KBM-7 (cell line): Measurements from ENCODE around the gene CFL2.
"Not testable (repeated sequence)": the region's sequence is repeated elsewhere in the genome, so short reads cannot be mapped to it uniquely, and the experiment has no call there.

Source experiments
- DNase-seq: peaks from one replicate; pipeline ENCODE4 v3.0.0-alpha.2; 2015
- in situ Hi-C: fragments of 300-500 bp; cut with MboI; formaldehyde crosslinking; loops from 2 replicates; pipeline ENCODE4 v1.14.3; 2020; ENCODE audit warnings: low sequenced_read_pairs, low pct_unique_long_range_greater_than_20kb, mixed read lengths

The CFL2 gene

DNA sequence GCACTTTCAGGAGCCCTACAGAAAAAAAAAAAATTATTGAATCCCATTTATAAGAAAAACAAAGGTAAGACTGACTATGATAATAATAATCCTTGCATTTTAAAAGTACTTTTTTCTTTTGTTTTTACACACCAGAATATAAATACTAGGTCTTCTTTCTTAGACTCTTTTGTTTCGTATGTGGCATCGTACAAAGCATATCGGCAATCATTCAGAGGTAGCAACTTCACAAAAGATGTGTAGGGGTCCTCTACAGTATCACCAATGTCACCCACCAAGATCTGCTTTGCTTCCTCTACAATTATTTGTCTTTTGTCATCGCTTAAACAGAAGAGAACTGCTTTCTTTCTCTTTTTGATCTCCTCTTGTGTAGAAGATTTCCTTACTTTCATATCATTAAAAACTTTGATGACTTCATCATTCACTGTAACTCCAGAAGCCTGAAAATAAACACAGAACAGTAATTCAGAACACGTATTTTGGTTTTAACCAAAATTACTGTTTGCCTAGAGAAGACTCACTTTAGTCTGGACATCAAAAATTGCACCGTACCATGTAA, 1.2 kb downstream of the CFL2 start:
- no peak for DNase-seq
- in situ Hi-C loops, result no loop called here

GRCh38 chr14:34711796-34712712, 2.3 kb downstream of the CFL2 start:
- DNase-seq, result no peak
- in situ Hi-C loops, result no loop called here

DNA sequence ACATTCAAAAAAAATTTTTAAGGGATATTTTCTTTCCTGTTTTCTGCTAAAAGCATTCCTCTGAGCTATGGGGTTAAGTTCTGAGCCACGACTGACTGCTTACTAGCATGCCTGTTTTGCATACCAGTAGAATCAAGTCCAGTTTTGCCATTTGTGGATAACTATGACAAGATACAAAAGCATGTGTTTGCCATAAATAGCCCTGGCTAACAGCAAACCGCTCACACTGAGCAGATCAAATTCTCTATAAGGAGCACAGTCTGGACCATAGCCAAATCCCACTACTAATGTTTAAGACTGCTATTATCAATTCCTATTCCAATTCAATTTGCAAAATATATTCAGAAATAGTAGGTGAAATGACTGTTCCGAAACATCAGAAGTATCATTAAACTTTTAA, 3.2 kb downstream of the CFL2 start:
- no peak for DNase-seq
- in situ Hi-C loops, result no loop called here

- in situ Hi-C loops, result no loop called here
- no peak for DNase-seq
Measured at GRCh38 chr14:34710744-34711143, 3.6 kb downstream of the CFL2 start.

GRCh38 chr14:34710006-34710405, 4.4 kb downstream of the CFL2 start:
- in situ Hi-C loops, result no loop called here

DNA sequence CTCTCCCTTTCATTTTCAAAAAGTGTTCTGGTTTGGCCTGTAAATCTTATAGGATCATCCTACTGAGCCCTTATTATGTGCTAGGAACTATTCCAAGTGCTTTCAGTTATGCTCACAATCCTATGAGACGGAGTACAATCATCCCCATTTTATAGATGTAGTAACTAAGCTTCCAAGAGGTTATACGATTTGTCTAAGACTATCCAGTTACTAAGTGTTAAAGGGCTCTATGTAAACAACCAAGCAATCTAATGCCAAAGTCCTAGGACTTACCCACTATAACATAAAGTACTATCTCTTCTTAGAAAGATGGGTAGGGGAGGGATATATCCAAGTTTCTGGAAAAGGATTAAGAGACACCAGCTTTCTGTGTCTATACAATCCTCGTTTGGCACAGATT, 6.7 kb downstream of the CFL2 start:
- in situ Hi-C loops, result no loop called here
- DNase-seq, result no peak

More at GRCh38 chr14:34710006-34710405, 4.4 kb downstream of the CFL2 start:
- DNase-seq, result no peak

GRCh38 chr14:34701808-34702207, 12.6 kb downstream of the CFL2 start:
- in situ Hi-C loops, result no loop called here
- DNase-seq, result no peak

- DNase-seq, result no peak
- in situ Hi-C loops, result no loop called here
Measured at GRCh38 chr14:34700622-34701130, 13.7 kb downstream of the CFL2 start.

GRCh38 chr14:34699873-34700621, 14.3 kb downstream of the CFL2 start:
- no peak for DNase-seq

GRCh38 chr14:34694216-34694615, 20.2 kb downstream of the CFL2 start:
- in situ Hi-C loops, result not testable (repeated sequence)

More at GRCh38 chr14:34699873-34700621, 14.3 kb downstream of the CFL2 start:
- in situ Hi-C loops, result no loop called here

GRCh38 chr14:34693228-34693939, 21.0 kb downstream of the CFL2 start:
- in situ Hi-C loops, result no loop called here
- peak; percentile 24 for DNase-seq

More at GRCh38 chr14:34694216-34694615, 20.2 kb downstream of the CFL2 start:
- DNase-seq, result not testable (repeated sequence)

DNA sequence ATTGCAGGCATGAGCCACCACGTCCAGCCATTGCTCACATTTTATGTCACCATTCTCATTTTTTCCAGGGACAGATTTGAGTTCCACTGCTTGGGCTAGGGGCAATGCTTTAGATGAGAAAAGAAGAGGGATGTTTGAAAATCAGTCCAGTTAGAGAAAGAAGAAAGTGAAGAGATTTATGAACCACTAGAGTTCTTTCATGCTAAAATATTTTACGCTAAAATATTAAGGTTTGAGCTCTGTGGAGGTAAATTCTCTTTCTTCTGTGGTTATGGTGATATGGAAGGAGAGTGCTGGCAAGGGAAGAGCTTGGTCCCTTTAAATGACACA, 21.5 kb downstream of the CFL2 start:
- DNase-seq, result no peak
- in situ Hi-C loops, result no loop called here

- DNase-seq, result no peak
- in situ Hi-C loops, result no loop called here
Measured at GRCh38 chr14:34692348-34692747, 22.0 kb downstream of the CFL2 start.

- DNase-seq, result no peak
- in situ Hi-C loops, result no loop called here
Measured at GRCh38 chr14:34691206-34691605, 23.2 kb downstream of the CFL2 start.

- in situ Hi-C loops, result no loop called here
- DNase-seq, result no peak
Measured at GRCh38 chr14:34688470-34689206, 25.8 kb downstream of the CFL2 start.

DNA sequence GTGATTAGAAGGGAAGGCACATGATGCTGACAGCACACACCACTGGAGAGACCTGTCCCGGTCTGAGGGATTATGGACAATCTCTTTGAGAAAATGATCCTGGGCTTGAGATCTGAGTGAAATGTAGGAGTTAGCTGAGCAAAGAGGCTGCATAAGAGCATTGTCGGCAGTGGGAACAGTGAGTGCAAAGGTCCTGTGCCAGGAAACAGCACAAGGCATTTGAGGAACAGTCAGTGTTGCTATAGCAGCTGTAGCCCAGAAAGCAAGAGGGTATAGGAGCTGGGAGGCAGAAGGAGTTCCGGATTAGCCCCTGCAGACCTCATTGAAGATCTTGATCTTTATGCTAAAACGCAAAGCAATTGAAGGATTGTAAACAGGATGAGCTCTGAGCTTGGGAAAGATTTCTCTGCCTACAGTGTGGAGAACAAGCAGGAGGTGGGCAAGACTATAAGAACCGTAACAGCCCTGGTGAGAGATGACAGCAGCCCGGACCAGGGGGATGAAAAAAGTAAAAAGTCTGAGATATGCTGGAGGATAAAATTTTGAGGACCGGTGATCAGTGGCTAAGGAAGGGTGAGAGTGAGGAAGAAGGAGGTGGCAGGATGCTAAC, 28.5 kb downstream of the CFL2 start:
- in situ Hi-C loops, result no loop called here
- DNase-seq, result no peak

DNA sequence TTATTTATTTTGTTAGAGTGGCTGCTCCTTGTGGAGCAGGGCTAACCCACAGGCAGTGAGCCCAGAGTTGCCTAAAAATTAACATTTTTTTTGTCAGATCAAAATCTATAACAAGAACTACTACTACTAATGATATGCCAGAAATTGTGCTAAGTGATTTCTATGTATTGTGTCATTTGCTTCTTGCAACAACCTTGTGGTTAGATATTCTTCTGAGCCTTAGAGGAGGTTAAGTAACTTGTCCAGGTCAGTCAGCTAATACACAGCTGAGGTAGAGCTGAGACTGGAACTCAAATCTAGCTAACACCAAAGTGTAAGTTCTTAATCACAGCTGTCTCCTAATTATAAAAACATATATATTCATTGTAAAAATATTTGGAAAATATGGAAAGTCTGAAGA, 29.8 kb downstream of the CFL2 start:
- DNase-seq, result no peak
- in situ Hi-C loops, result no loop called here

DNA sequence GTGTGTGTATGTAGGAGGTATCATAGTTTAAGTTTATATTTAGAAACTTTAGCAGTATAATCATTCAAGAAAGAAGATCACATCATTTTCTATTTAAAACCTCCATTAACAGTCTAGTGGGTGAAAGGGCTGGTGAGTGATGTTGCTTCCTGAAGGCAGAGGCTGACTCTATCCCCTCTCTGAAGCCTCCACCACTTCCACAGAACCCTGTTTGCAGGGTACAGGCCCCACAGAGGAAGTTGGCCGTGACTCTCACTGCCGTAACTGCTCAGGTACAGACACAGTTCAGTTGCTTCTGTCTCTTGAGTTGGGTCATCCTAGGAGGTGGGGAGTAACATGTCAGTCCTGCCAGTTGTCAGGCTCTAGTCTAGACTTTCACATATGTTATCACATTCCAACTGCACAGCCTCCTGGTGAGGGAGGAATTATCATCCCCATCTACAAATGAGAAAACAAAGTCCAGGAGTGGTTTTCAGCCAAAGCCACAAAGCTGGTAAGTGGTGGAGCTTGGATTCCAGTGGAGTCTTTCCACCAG, 31.5 kb downstream of the CFL2 start:
- peak; percentile 29 for DNase-seq
- in situ Hi-C loops, result no loop called here
